ENCODE measurements around the gene TBCA. TPM values are rescaled to one million over a fixed set of nuclear protein-coding genes. Genes with fewer than 3 reads are reported as not detected.
"Not testable (repeated sequence)": the region's sequence is repeated elsewhere in the genome, so short reads cannot be mapped to it uniquely, and the experiment has no call there.

TBCA gene
- total RNA-seq, 2 experiments from 2014 or later = 174 to 268 TPM

DNA sequence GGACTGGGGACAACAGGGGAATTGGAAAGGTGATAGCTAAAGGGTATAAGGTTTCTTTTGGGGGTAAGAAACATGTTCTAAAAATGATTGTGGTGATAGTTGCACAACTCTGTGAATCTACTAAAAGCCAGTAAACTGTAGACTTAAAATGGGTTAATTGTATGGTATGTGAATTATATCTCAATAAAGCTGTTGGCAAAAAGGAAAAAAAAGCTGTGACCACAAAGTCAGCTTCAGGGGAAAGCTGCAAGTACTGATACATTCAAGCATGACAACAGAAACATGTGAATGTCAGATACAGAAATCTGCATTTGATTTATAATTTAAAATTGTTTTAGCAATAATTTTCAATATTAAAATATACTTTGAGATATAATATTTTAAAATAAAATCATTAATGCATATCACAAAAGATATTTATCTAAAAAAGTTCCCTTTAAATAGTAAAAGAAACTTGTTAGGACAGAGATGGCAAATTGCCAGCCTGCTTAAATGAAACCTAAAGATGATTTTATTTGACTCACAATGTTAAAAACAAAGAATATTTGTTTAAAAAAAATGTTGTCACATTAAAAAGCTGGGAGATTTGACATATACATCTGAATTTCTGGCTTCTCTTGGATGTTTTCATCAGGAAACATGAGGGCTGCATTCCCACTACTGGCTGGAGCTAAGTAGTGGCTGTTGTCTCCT, 66.0 kb downstream of the TBCA start:
- CTCF ChIA-PET (ENCODE audit: unreplicated experiment) = no interaction called here
- H3K79me2 ChIP-seq (ENCODE audit: insufficient read depth, low read depth, low read length) = peaks cover 58% of the 10 kb centered on the region; the same call in 1 of the 2 replicates

DNA sequence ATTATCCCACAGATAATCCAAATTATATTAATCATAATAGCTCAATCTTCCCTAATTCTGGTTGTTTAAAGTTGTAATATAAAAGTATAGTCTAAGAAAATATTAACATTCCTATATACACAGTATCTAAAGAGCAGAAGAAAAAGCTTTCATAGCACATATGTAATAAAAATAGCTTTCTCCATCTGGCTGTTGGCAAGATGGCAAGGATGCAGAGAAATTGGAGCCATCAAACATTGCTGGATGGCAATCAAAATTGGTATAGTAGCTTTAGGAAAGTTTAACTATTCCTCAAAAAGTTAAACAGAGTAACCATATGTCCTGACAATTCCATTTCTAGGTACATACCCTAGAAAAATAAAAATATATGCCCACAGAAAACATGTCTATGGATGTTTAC, 66.8 kb downstream of the TBCA start:
- H4K20me1 ChIP-seq (ENCODE audit: insufficient read depth, low read length) = peaks cover 12% of the 10 kb centered on the region; the same call in 1 of the 2 replicates
- peaks cover 52% of the 10 kb centered on the region; the same call in 1 of the 2 replicates for H3K79me2 ChIP-seq (ENCODE audit: insufficient read depth, low read depth, low read length)
- ChIA-PET CTCF (ENCODE audit: unreplicated experiment) (no interaction called here), POLR2A (interaction anchor here (0.7 to 1.3 kb wide), 6 partner anchors 9 to 405 kb away, joined by 3 to 6 read pairs (median 3); no protein-coding TSS in a partner anchor)
- no peaks in the 10 kb centered on the region for H3K9me2 ChIP-seq (ENCODE audit: insufficient read depth, low read length)
- H3K4me3 ChIP-seq (ENCODE audit: low read depth, low read length, poor library complexity, severe bottlenecking) = no peak overlapping the region
- intact Hi-C loops (cut with micrococcal nuclease; ENCODE audit: unreplicated experiment) = no loop called here
- BruUV-seq (replicated peaks) = no TSS peak
- no peak for TF ChIP-seq EZH2phosphoT487 (IDR thresholded peaks at IDR 0.05; ENCODE audit: borderline replicate concordance, low read depth, low read length)
- TF ChIP-seq, protein P1, sequence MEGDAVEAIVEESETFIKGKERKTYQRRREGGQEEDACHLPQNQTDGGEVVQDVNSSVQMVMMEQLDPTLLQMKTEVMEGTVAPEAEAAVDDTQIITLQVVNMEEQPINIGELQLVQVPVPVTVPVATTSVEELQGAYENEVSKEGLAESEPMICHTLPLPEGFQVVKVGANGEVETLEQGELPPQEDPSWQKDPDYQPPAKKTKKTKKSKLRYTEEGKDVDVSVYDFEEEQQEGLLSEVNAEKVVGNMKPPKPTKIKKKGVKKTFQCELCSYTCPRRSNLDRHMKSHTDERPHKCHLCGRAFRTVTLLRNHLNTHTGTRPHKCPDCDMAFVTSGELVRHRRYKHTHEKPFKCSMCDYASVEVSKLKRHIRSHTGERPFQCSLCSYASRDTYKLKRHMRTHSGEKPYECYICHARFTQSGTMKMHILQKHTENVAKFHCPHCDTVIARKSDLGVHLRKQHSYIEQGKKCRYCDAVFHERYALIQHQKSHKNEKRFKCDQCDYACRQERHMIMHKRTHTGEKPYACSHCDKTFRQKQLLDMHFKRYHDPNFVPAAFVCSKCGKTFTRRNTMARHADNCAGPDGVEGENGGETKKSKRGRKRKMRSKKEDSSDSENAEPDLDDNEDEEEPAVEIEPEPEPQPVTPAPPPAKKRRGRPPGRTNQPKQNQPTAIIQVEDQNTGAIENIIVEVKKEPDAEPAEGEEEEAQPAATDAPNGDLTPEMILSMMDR (conservative IDR thresholded peaks at IDR 0.05; ENCODE audit: low read length) = no peak
- H3K4me2 ChIP-seq (ENCODE audit: low read length) = no peak overlapping the region
- H3K27ac ChIP-seq (ENCODE audit: low read depth, low read length, poor library complexity, severe bottlenecking) = no peak overlapping the region
- no peaks in the 10 kb centered on the region for H3K4me1 ChIP-seq (ENCODE audit: insufficient read depth, low read length, poor library complexity, severe bottlenecking)
- 0 out of 2 replicates have a peak, but pooled peaks cover 9% of the 10 kb centered on the region for H3K9me3 ChIP-seq (ENCODE audit: low read length)
- no peak for DNase-seq (ENCODE audit: low spot score)
- H2AFZ ChIP-seq (ENCODE audit: low read length) = no peak overlapping the region
- peaks cover 38% of the 10 kb centered on the region for H3K36me3 ChIP-seq (ENCODE audit: insufficient read depth, low read length)

More for the DNA sequence above, 66.0 kb downstream of the TBCA start:
- intact Hi-C loops (cut with micrococcal nuclease; ENCODE audit: unreplicated experiment) = no loop called here
- Histone ChIP-seq H3K9me3 (ENCODE audit: low read length) (0 out of 2 replicates have a peak, but pooled peaks cover under 1% of the 10 kb centered on the region), H3K4me2 (ENCODE audit: low read length) (no peak overlapping the region), H3K4me1 (ENCODE audit: insufficient read depth, low read length, poor library complexity, severe bottlenecking) (no peaks in the 10 kb centered on the region), H4K20me1 (ENCODE audit: insufficient read depth, low read length) (peaks cover 12% of the 10 kb centered on the region; the same call in 1 of the 2 replicates), H3K36me3 (ENCODE audit: insufficient read depth, low read length) (peaks cover 30% of the 10 kb centered on the region), H3K9me2 (ENCODE audit: insufficient read depth, low read length) (no peaks in the 10 kb centered on the region), H2AFZ (ENCODE audit: low read length) (no peak overlapping the region), H3K27ac (ENCODE audit: low read depth, low read length, poor library complexity, severe bottlenecking) (no peak overlapping the region), H3K4me3 (ENCODE audit: low read depth, low read length, poor library complexity, severe bottlenecking) (no peak overlapping the region)
- POLR2A ChIA-PET = interaction anchor here (0.5 to 1.3 kb wide), 3 partner anchors 8 to 406 kb away, joined by 3 read pairs; no protein-coding TSS in a partner anchor
- no TSS peak for BruUV-seq (replicated peaks)
- DNase-seq (ENCODE audit: low spot score) = no peak
- TF ChIP-seq EZH2phosphoT487 (IDR thresholded peaks at IDR 0.05; ENCODE audit: borderline replicate concordance, low read depth, low read length) = no peak
- TF ChIP-seq, protein P1 (conservative IDR thresholded peaks at IDR 0.05; ENCODE audit: low read length) = no peak

DNA sequence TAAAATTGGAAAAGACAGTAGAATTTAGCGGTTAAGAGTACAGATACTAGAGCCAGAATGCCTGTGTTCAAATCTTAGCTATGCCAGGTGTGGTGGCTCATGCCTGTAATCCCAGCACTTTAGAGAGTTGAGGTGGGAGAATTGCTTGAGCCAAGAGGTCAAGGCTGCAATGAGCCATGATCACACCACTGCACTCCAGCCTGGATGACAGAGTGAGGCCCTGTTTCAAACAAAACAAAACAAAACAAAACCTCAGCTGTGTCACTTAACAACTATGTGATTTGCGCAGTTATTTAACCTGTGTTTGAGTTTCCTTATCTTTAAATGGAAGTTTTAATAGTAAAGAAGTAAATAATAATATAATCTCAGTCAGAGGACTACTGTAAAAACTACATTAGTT, 68.3 kb downstream of the TBCA start:
- Histone ChIP-seq H3K4me1 (ENCODE audit: insufficient read depth, low read length, poor library complexity, severe bottlenecking) (no peaks in the 10 kb centered on the region), H3K27ac (ENCODE audit: low read depth, low read length, poor library complexity, severe bottlenecking) (no peak overlapping the region), H4K20me1 (ENCODE audit: insufficient read depth, low read length) (peaks cover 12% of the 10 kb centered on the region; the same call in 1 of the 2 replicates), H3K4me2 (ENCODE audit: low read length) (no peak overlapping the region), H3K4me3 (ENCODE audit: low read depth, low read length, poor library complexity, severe bottlenecking) (no peak overlapping the region), H3K9me2 (ENCODE audit: insufficient read depth, low read length) (no peaks in the 10 kb centered on the region), H3K36me3 (ENCODE audit: insufficient read depth, low read length) (peaks cover 54% of the 10 kb centered on the region), H3K9me3 (ENCODE audit: low read length) (0 out of 2 replicates have a peak, but pooled peaks cover 12% of the 10 kb centered on the region), H2AFZ (ENCODE audit: low read length) (no peak overlapping the region), H3K79me2 (ENCODE audit: insufficient read depth, low read depth, low read length) (peaks cover 37% of the 10 kb centered on the region; the same call in 1 of the 2 replicates)
- BruUV-seq (replicated peaks) = no TSS peak
- DNase-seq (ENCODE audit: low spot score) = no peak
- POLR2A ChIA-PET = interaction anchor here (0.6 to 1.0 kb wide), 3 partner anchors 8 to 161 kb away, joined by 3 to 4 read pairs (median 3); no protein-coding TSS in a partner anchor
- intact Hi-C loops (cut with micrococcal nuclease; ENCODE audit: unreplicated experiment) = no loop called here
- no peak for TF ChIP-seq EZH2phosphoT487 (IDR thresholded peaks at IDR 0.05; ENCODE audit: borderline replicate concordance, low read depth, low read length)
- CTCF ChIA-PET (ENCODE audit: unreplicated experiment) = no interaction called here

DNA sequence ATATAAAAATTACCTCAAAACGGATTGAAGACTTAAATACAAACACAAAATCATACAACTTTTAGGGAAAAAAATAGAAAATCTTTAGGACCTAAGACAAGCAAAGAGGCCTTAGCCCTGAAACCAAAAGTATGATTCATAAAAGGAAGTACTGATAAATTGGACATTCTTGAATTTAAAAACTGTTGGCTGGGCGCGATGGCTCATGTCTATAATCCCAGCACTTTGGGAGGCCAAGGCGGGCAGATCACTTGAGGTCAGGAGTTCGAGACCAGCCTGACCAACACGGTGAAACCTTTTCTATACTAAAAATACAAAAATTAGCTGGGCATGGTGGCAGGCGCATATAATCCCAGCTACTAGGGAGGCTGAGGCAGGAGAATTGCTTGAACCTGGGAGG, 76.6 kb downstream of the TBCA start:
- H3K4me1 ChIP-seq (ENCODE audit: insufficient read depth, low read length, poor library complexity, severe bottlenecking); BruUV-seq (replicated peaks); intact Hi-C loops (cut with micrococcal nuclease; ENCODE audit: unreplicated experiment); H3K4me3 ChIP-seq (ENCODE audit: low read depth, low read length, poor library complexity, severe bottlenecking); H3K4me2 ChIP-seq (ENCODE audit: low read length); H3K9me2 ChIP-seq (ENCODE audit: insufficient read depth, low read length); CTCF ChIA-PET (ENCODE audit: unreplicated experiment); DNase-seq (ENCODE audit: low spot score); H3K27ac ChIP-seq (ENCODE audit: low read depth, low read length, poor library complexity, severe bottlenecking); H4K20me1 ChIP-seq (ENCODE audit: insufficient read depth, low read length); H2AFZ ChIP-seq (ENCODE audit: low read length): not testable (repeated sequence)
- peaks cover 13% of the 10 kb centered on the region for H3K9me3 ChIP-seq (ENCODE audit: low read length)
- peaks cover 88% of the 10 kb centered on the region for H3K36me3 ChIP-seq (ENCODE audit: insufficient read depth, low read length)
- POLR2A ChIA-PET = interaction anchor here (0.7 to 1.2 kb wide), 4 partner anchors 31 to 1669 kb away, joined by 3 to 5 read pairs (median 3); no protein-coding TSS in a partner anchor
- H3K79me2 ChIP-seq (ENCODE audit: insufficient read depth, low read depth, low read length) = peaks cover 54% of the 10 kb centered on the region
